IMR-90 (cell line): Measurements from ENCODE around the gene MUSTN1.

Source experiments
- CEBPB ChIP-seq: IDR thresholded peaks from 2 replicates; pipeline ENCODE4 v1.6.1; 2012; ENCODE audit warnings: low read depth, low read length, improper control_type of control experiment
- CTCF ChIP-seq: conservative IDR thresholded peaks from 2 replicates; pipeline ENCODE4 v1.5.1; 2012; ENCODE audit warnings: mild to moderate bottlenecking, low read depth, low read length, improper control_type of control experiment
- MAZ ChIP-seq: IDR thresholded peaks from 2 replicates; pipeline ENCODE4 v1.6.1; 2012; ENCODE audit warnings: low read depth, mild to moderate bottlenecking, low read length, improper control_type of control experiment, moderate library complexity, borderline replicate concordance
- POLR2A ChIP-seq: IDR thresholded peaks from 2 replicates; pipeline ENCODE4 v1.6.1; 2012; ENCODE audit warnings: mild to moderate bottlenecking, low read depth, low read length
- RAD21 ChIP-seq: IDR thresholded peaks from 2 replicates; pipeline ENCODE4 v1.6.1; 2012; ENCODE audit warnings: low read length, improper control_type of control experiment
- RCOR1 ChIP-seq: IDR thresholded peaks from 2 replicates; pipeline ENCODE4 v1.6.1; 2012; ENCODE audit warnings: mild to moderate bottlenecking, low read length, improper control_type of control experiment; ENCODE audit not compliant: insufficient replicate concordance
- RFX5 ChIP-seq: IDR thresholded peaks from 2 replicates; pipeline ENCODE4 v1.8.0; 2012; ENCODE audit warnings: low read depth, mild to moderate bottlenecking, low read length, moderate library complexity
- SMC3 ChIP-seq: fragments of 150-350 bp; IDR thresholded peaks from 2 replicates; pipeline ENCODE4 v1.6.1; 2016; ENCODE audit warnings: low read depth, mild to moderate bottlenecking, antibody characterized with exemption, low read length, moderate library complexity
- USF2 ChIP-seq: fragments of 150-350 bp; IDR thresholded peaks from 2 replicates; pipeline ENCODE4 v1.6.1; 2017; ENCODE audit warnings: mild to moderate bottlenecking, antibody characterized with exemption, low read length, low read depth

GRCh38 chr3:52792961-52793695 lies 41.7 kb downstream of the MUSTN1 start:
- no peak for TF ChIP-seq RAD21
- TF ChIP-seq CTCF, result no peak
- no peak for TF ChIP-seq POLR2A
- no peak for TF ChIP-seq RCOR1
- TF ChIP-seq CEBPB, result no peak
- no peak for TF ChIP-seq SMC3
- no peak for TF ChIP-seq MAZ
- TF ChIP-seq USF2, result no peak
- no peak for TF ChIP-seq RFX5
